WERI-Rb-1 (cell line): ENCODE data around the gene TTC9B.

Experiments
- DNase-seq: peaks from one replicate; pipeline ENCODE4 v3.0.0-alpha.2; 2020
- H3K27ac ChIP-seq: fragments of 250-450 bp; sonication (Bioruptor Pico); 2 replicates; pipeline ENCODE4 v1.5.1; 2020; ENCODE audit warnings: mild to moderate bottlenecking, moderate library complexity
- H3K27me3 ChIP-seq: fragments of 250-450 bp; sonication (Bioruptor Pico); 2 replicates; pipeline ENCODE4 v1.5.1; 2021; ENCODE audit warnings: mild to moderate bottlenecking, low read depth, moderate library complexity; ENCODE audit not compliant: insufficient read depth, severe bottlenecking
- H3K36me3 ChIP-seq: fragments of 250-450 bp; sonication (Bioruptor Pico); 2 replicates; pipeline ENCODE4 v1.5.1; 2020; ENCODE audit warnings: mild to moderate bottlenecking, moderate library complexity
- H3K4me3 ChIP-seq: 2 replicates; pipeline ENCODE4 v1.5.1; 2011; ENCODE audit warnings: low read depth, mild to moderate bottlenecking, control low read depth, low read length
- H3K9me3 ChIP-seq: fragments of 250-450 bp; sonication (Bioruptor Pico); 2 replicates; pipeline ENCODE4 v1.5.1; 2021; ENCODE audit warnings: mild to moderate bottlenecking, moderate library complexity; ENCODE audit not compliant: severe bottlenecking
- TF ChIP-seq, protein P1 (sequence below): IDR thresholded peaks from 2 replicates; pipeline ENCODE4 v1.5.1; 2011; ENCODE audit warnings: low read depth, mild to moderate bottlenecking, control low read depth, inconsistent platforms, low read length

The TTC9B gene

GRCh38 chr19:40257096-40257517 lies 38.9 kb upstream of the TTC9B start:
- H3K27me3 ChIP-seq, result no peaks in the 10 kb centered on the region
- DNase-seq, result no peak
- no peak overlapping the region for H3K4me3 ChIP-seq
- TF ChIP-seq, protein P1, sequence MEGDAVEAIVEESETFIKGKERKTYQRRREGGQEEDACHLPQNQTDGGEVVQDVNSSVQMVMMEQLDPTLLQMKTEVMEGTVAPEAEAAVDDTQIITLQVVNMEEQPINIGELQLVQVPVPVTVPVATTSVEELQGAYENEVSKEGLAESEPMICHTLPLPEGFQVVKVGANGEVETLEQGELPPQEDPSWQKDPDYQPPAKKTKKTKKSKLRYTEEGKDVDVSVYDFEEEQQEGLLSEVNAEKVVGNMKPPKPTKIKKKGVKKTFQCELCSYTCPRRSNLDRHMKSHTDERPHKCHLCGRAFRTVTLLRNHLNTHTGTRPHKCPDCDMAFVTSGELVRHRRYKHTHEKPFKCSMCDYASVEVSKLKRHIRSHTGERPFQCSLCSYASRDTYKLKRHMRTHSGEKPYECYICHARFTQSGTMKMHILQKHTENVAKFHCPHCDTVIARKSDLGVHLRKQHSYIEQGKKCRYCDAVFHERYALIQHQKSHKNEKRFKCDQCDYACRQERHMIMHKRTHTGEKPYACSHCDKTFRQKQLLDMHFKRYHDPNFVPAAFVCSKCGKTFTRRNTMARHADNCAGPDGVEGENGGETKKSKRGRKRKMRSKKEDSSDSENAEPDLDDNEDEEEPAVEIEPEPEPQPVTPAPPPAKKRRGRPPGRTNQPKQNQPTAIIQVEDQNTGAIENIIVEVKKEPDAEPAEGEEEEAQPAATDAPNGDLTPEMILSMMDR, result no peak
- no peak overlapping the region for H3K27ac ChIP-seq
- H3K9me3 ChIP-seq, result no peaks in the 10 kb centered on the region
- H3K36me3 ChIP-seq, result peaks cover 39% of the 10 kb centered on the region

DNA sequence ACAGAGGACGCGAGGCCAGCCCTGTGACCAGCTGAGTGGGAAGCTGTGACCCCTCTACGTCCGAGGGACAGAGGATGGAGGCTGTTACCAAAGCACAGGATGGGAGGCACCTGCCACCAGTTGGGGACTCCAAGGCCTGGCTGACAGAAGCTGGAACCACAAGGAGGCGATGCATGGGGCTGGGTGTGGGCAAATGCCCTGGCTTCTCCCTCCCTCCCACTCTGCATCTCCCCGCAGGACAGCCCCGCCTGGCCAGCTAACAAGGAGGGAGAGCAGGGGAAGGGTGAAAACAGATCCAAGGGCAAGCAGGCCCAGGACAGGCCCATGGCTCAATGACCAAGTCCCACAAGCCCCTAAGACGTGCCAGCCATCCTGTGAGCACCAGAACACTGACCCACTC lies 38.3 kb upstream of the TTC9B start:
- no peak overlapping the region for H3K27ac ChIP-seq
- no peak for DNase-seq
- no peaks in the 10 kb centered on the region for H3K9me3 ChIP-seq
- TF ChIP-seq, protein P1, result no peak
- H3K27me3 ChIP-seq, result no peaks in the 10 kb centered on the region
- H3K36me3 ChIP-seq, result peaks cover 44% of the 10 kb centered on the region
- no peak overlapping the region for H3K4me3 ChIP-seq

GRCh38 chr19:40255619-40256166 lies 37.5 kb upstream of the TTC9B start:
- Histone ChIP-seq H3K9me3 (no peaks in the 10 kb centered on the region), H3K27ac (no peak overlapping the region), H3K4me3 (no peak overlapping the region), H3K27me3 (no peaks in the 10 kb centered on the region), H3K36me3 (peaks cover 52% of the 10 kb centered on the region)
- TF ChIP-seq, protein P1, result no peak
- no peak for DNase-seq

- Histone ChIP-seq H3K9me3 (no peaks in the 10 kb centered on the region), H3K36me3 (peaks cover 57% of the 10 kb centered on the region), H3K27ac (no peak overlapping the region), H3K27me3 (no peaks in the 10 kb centered on the region), H3K4me3 (no peak overlapping the region)
- TF ChIP-seq, protein P1, result no peak
- no peak for DNase-seq
These were observed 36.7 kb upstream of the TTC9B start for GRCh38 chr19:40254714-40255418.

DNA sequence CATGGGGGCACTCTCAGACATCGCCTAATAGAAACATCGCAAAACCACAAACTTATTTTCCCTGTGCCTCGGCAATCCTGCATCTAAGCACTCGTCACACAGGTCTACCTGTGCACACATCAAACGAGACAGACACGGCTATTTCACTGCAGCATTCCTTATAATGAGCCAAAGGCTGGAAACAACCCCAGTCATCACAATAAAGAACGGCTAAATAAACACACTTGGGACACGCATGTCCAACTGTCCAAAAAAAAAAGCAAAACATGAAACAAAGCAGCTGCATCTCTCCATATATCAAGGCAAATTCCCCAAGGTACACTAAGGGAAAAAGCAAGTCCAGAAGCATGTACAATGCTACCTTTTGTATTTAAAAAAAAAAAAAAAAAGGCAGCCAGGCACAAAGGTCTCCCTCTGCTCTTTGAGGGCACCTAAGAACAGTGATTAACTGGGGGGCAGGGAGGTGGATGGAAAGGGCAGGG lies 35.5 kb upstream of the TTC9B start:
- TF ChIP-seq, protein P1, result no peak
- H3K36me3 ChIP-seq, result peaks cover 59% of the 10 kb centered on the region
- no peak for DNase-seq

More for the DNA sequence above, 35.5 kb upstream of the TTC9B start:
- H3K27ac ChIP-seq, result no peak overlapping the region
- no peak overlapping the region for H3K4me3 ChIP-seq
- no peaks in the 10 kb centered on the region for H3K9me3 ChIP-seq
- no peaks in the 10 kb centered on the region for H3K27me3 ChIP-seq
